Natural killer cell (primary cell): ENCODE data around the gene UFD1. TPM values are rescaled to one million over a fixed set of nuclear protein-coding genes. Genes with fewer than 3 reads are reported as not detected.

ENCODE experiments used
- ATAC-seq, 3 donors: fragments of 150-1000 bp in 2 of 3; fragments of 200-7000 bp in 1 of 3; cut with Tn5 transposase; 1 replicate in 1 of 3; 2 replicates in 2 of 3; pipeline ENCODE4 v1.10.0; 2021; ENCODE audit warnings: mild to moderate bottlenecking in 2 of 3, moderate library complexity in 2 of 3
- DNase-seq, 2 donors: peaks; one replicate each; pipeline versions ENCODE4 v3.0.0 to v3.0.0-alpha.2; 2013 to 2021; ENCODE audit warnings: mixed read lengths in 1 of 2
- H3K27ac ChIP-seq: one replicate; pipeline ENCODE4 v1.5.1; 2013; ENCODE audit warnings: mild to moderate bottlenecking, low read length
- H3K27me3 ChIP-seq: one replicate; pipeline ENCODE4 v1.6.1; 2013; ENCODE audit warnings: low read length; ENCODE audit not compliant: control insufficient read depth, insufficient read depth
- H3K36me3 ChIP-seq: one replicate; pipeline ENCODE4 v1.6.1; 2013; ENCODE audit warnings: low read length; ENCODE audit not compliant: control insufficient read depth, insufficient read depth
- H3K4me1 ChIP-seq: one replicate; pipeline ENCODE4 v1.6.1; 2013; ENCODE audit warnings: low read length; ENCODE audit not compliant: control insufficient read depth, insufficient read depth
- H3K4me3 ChIP-seq: one replicate; pipeline ENCODE4 v1.5.1; 2013; ENCODE audit warnings: low read length
- H3K9me3 ChIP-seq: one replicate; pipeline ENCODE4 v1.6.1; 2013; ENCODE audit warnings: low read length; ENCODE audit not compliant: control insufficient read depth, insufficient read depth
- H3K27ac Mint-ChIP-seq, 2 donors: one replicate each; pipeline ENCODE4 v1.8.0; 2022; ENCODE audit warnings: mild to moderate bottlenecking in 2 of 2, mixed read lengths in 2 of 2, moderate library complexity in 1 of 2
- H3K27me3 Mint-ChIP-seq, 2 donors: one replicate each; pipeline ENCODE4 v1.8.0; 2022; ENCODE audit warnings: low read depth in 2 of 2, mixed read lengths in 2 of 2
- H3K36me3 Mint-ChIP-seq: one replicate; pipeline ENCODE4 v1.8.0; 2022; ENCODE audit warnings: mixed read lengths
- H3K4me1 Mint-ChIP-seq, 2 donors: one replicate each; pipeline ENCODE4 v1.8.0; 2022; ENCODE audit warnings: mixed read lengths in 2 of 2
- H3K4me3 Mint-ChIP-seq: one replicate; pipeline ENCODE4 v1.8.0; 2022; ENCODE audit warnings: mild to moderate bottlenecking, moderate library complexity, mixed read lengths
- H3K9me3 Mint-ChIP-seq, 2 donors: one replicate each; pipeline ENCODE4 v1.8.0; 2022; ENCODE audit warnings: mixed read lengths in 2 of 2
- CTCF ChIP-seq: fragments of 200-600 bp; IDR thresholded peaks from one replicate; pipeline ENCODE4 v1.8.0; 2022; ENCODE audit warnings: antibody characterized with exemption
- WGBS: methylation state at CpG from one replicate; pipeline ENCODE4 v1.1.7; 2013; ENCODE audit warnings: missing lambda C conversion rate; ENCODE audit not compliant: insufficient coverage; 5-methylcytosine and 5-hydroxymethylcytosine counted together
- intact Hi-C: fragments of 100-400 bp; cut with micrococcal nuclease; formaldehyde crosslinking; loops from one replicate; pipeline ENCODE4 v1.14.2; 2022
- total RNA-seq, 4 donors: library from RNA; stranded (reverse); fragments of 120-200 nt in 1 of 4; gene quantifications; one replicate each; pipeline versions ENCODE4 v1.2.3 to v1.2.4, GENCODE V29; 2013 to 2022

The UFD1 gene
- total RNA-seq, 3 donors from 2014 or later (not counting 1 experiment from before 2014, with no cell fraction given), result 73.8 to 101 (median 77.8) TPM

GRCh38 chr22:19463008-19463407 lies 16.0 kb downstream of the UFD1 start:
- WGBS, result no CpG with 5 or more reads among the region's 1 CpG
- no peak overlapping the region for H3K27ac ChIP-seq
- no peak for TF ChIP-seq CTCF
- H3K4me1 ChIP-seq, result no peaks in the 10 kb centered on the region
- H3K27ac Mint-ChIP-seq, result peak overlapping the region in 1 of 2 donors; percentile 5
- ATAC-seq, result no peak
- DNase-seq, result no peak
- no peak overlapping the region for H3K4me3 Mint-ChIP-seq
- no peaks in the 10 kb centered on the region for H3K9me3 Mint-ChIP-seq
- no peak overlapping the region for H3K4me3 ChIP-seq
- intact Hi-C loops, result no loop called here
- peaks cover 60% of the 10 kb centered on the region for H3K36me3 ChIP-seq
- H3K9me3 ChIP-seq, result no peaks in the 10 kb centered on the region
- H3K27me3 Mint-ChIP-seq, result no peaks in the 10 kb centered on the region
- no peaks in the 10 kb centered on the region for H3K36me3 Mint-ChIP-seq
- H3K4me1 Mint-ChIP-seq, result no peaks in the 10 kb centered on the region
- no peaks in the 10 kb centered on the region for H3K27me3 ChIP-seq

GRCh38 chr22:19461506-19461905 lies 17.5 kb downstream of the UFD1 start:
- Histone ChIP-seq H3K27me3 (no peaks in the 10 kb centered on the region), H3K4me1 (no peaks in the 10 kb centered on the region), H3K9me3 (no peaks in the 10 kb centered on the region), H3K27ac (no peak overlapping the region), H3K4me3 (no peak overlapping the region), H3K36me3 (peaks cover 56% of the 10 kb centered on the region)
- H3K27me3 Mint-ChIP-seq, result no peaks in the 10 kb centered on the region
- no peaks in the 10 kb centered on the region for H3K36me3 Mint-ChIP-seq
- ATAC-seq, result no peak
- no peak for TF ChIP-seq CTCF
- no peak overlapping the region for H3K27ac Mint-ChIP-seq
- intact Hi-C loops, result no loop called here
- H3K9me3 Mint-ChIP-seq, result no peaks in the 10 kb centered on the region
- H3K4me3 Mint-ChIP-seq, result no peak overlapping the region
- H3K4me1 Mint-ChIP-seq, result no peaks in the 10 kb centered on the region
- WGBS, result no CpG with 5 or more reads among the region's 1 CpG
- no peak for DNase-seq

- no peaks in the 10 kb centered on the region for H3K9me3 Mint-ChIP-seq
- TF ChIP-seq CTCF, result no peak
- DNase-seq, result no peak
- no peak overlapping the region for H3K4me3 Mint-ChIP-seq
- no peaks in the 10 kb centered on the region for H3K27me3 Mint-ChIP-seq
- peaks cover 56% of the 10 kb centered on the region for H3K36me3 ChIP-seq
- no peak for ATAC-seq
- 100% methylated on average over 2 of the region's 2 CpGs for WGBS
- intact Hi-C loops, result no loop called here
- no peaks in the 10 kb centered on the region for H3K27me3 ChIP-seq
- no peak overlapping the region for H3K27ac ChIP-seq
- H3K4me1 ChIP-seq, result no peaks in the 10 kb centered on the region
- H3K9me3 ChIP-seq, result no peaks in the 10 kb centered on the region
- no peaks in the 10 kb centered on the region for H3K36me3 Mint-ChIP-seq
- H3K4me3 ChIP-seq, result no peak overlapping the region
- H3K4me1 Mint-ChIP-seq, result no peaks in the 10 kb centered on the region
- no peak overlapping the region for H3K27ac Mint-ChIP-seq
These were observed 19.0 kb downstream of the UFD1 start for GRCh38 chr22:19460036-19460435.

- no peaks in the 10 kb centered on the region for H3K4me1 ChIP-seq
- no peak overlapping the region for H3K27ac Mint-ChIP-seq
- no peak for TF ChIP-seq CTCF
- ATAC-seq (no peak), DNase-seq (no peak)
- 98% methylated on average over 8 of the region's 8 CpGs for WGBS
- H3K9me3 Mint-ChIP-seq, result no peaks in the 10 kb centered on the region
- H3K27me3 Mint-ChIP-seq, result no peaks in the 10 kb centered on the region
- peaks cover 53% of the 10 kb centered on the region for H3K36me3 ChIP-seq
- no peak overlapping the region for H3K27ac ChIP-seq
- no peak overlapping the region for H3K4me3 Mint-ChIP-seq
- intact Hi-C loops, result no loop called here
- no peaks in the 10 kb centered on the region for H3K9me3 ChIP-seq
- H3K36me3 Mint-ChIP-seq, result peaks cover 11% of the 10 kb centered on the region
- H3K4me3 ChIP-seq, result no peak overlapping the region
- H3K4me1 Mint-ChIP-seq, result peaks cover 0 to 4% of the 10 kb centered on the region in 2 donors
- no peaks in the 10 kb centered on the region for H3K27me3 ChIP-seq
These were observed 21.1 kb downstream of the UFD1 start for GRCh38 chr22:19457828-19458428.
